ENCODE results near the gene ARHGAP11A. TPM values are rescaled to one million over a fixed set of nuclear protein-coding genes. Genes with fewer than 3 reads are reported as not detected.

Gene ARHGAP11A
- total and polyA plus RNA-seq, 2 donors (not counting 3 experiments of a cell fraction or from before 2014, with no cell fraction given) = 6.6 to 82.3 TPM

Small RNA genes within 50 kb of the gene (small RNA-seq; reads per million reads assigned to genes)
- not detected for gene RN7SL286P (ENCODE audit: insufficient read depth, insufficient read length, low read depth, low replicate concordance)

Other genes starting within 250 kb of the ARHGAP11A start
- 2.0 and 3.8 TPM in 2 replicates for gene GOLGA8K, start 212.2 kb upstream of the ARHGAP11A start, total RNA-seq
- 0.10 TPM in 1 of 2 replicates, not detected in the other for gene GOLGA8K, start 212.2 kb upstream of the ARHGAP11A start, polyA plus RNA-seq
- 0.21 and 2.1 TPM in 2 replicates for gene GOLGA8O, start 159.9 kb upstream of the ARHGAP11A start, total RNA-seq
- gene GOLGA8O, start 159.9 kb upstream of the ARHGAP11A start, polyA plus RNA-seq = 0.08 and 0.21 TPM in 2 replicates
- gene GOLGA8N, start 22.0 kb upstream of the ARHGAP11A start, total RNA-seq = 4.5 and 4.8 TPM in 2 replicates
- 1.2 and 1.6 TPM in 2 replicates for gene GOLGA8N, start 22.0 kb upstream of the ARHGAP11A start, polyA plus RNA-seq
- gene SCG5, start 26.2 kb downstream of the ARHGAP11A start, total RNA-seq = 2.1 and 3.3 TPM in 2 replicates
- gene SCG5, start 26.2 kb downstream of the ARHGAP11A start, polyA plus RNA-seq = 3.4 and 3.9 TPM in 2 replicates
- 0.44 TPM in 1 of 2 replicates, not detected in the other for gene GREM1, start 102.5 kb downstream of the ARHGAP11A start, total RNA-seq
- not detected in 2 replicates for gene GREM1, start 102.5 kb downstream of the ARHGAP11A start, polyA plus RNA-seq

Data from endothelial cell of umbilical vein (primary cell).